GM21360 (cell line): Measurements from ENCODE around the gene B3GNT9.

ENCODE experiments used
- ATAC-seq: cut with Tn5 transposase; IDR thresholded peaks from one replicate; pipeline ENCODE4 v1.9.1; 2021; ENCODE audit warnings: mild to moderate bottlenecking, moderate library complexity; ENCODE audit not compliant: unreplicated experiment

The B3GNT9 gene

GRCh38 chr16:67115639-67116038, 35.2 kb downstream of the B3GNT9 start:
- ATAC-seq = no peak

- ATAC-seq = no peak
Measured at GRCh38 chr16:67114793-67115192, 36.0 kb downstream of the B3GNT9 start.

- ATAC-seq = no peak
Measured at GRCh38 chr16:67112591-67113399, 38.0 kb downstream of the B3GNT9 start.

- no peak for ATAC-seq
Measured at GRCh38 chr16:67111951-67112444, 38.8 kb downstream of the B3GNT9 start.

GRCh38 chr16:67109407-67110135, 41.2 kb downstream of the B3GNT9 start, which contains the start of gene PHAF1:
TSS of gene PHAF1 (plus strand) at chr16:67109941. CDS start at chr16:67110176, 235 bp downstream.
- peak; percentile 78 for ATAC-seq

- ATAC-seq = no peak
Measured at GRCh38 chr16:67108931-67109406, 41.8 kb downstream of the B3GNT9 start.

- no peak for ATAC-seq
Measured at GRCh38 chr16:67108489-67108888, 42.3 kb downstream of the B3GNT9 start.

GRCh38 chr16:67105881-67106280, 44.9 kb downstream of the B3GNT9 start:
- no peak for ATAC-seq

- no peak for ATAC-seq
Measured at GRCh38 chr16:67105246-67105645, 45.6 kb downstream of the B3GNT9 start.

- no peak for ATAC-seq
Measured at GRCh38 chr16:67104845-67105244, 46.0 kb downstream of the B3GNT9 start.

- no peak for ATAC-seq
Measured at GRCh38 chr16:67104061-67104460, 46.7 kb downstream of the B3GNT9 start.

- ATAC-seq = no peak
Measured at GRCh38 chr16:67101311-67102082, 49.3 kb downstream of the B3GNT9 start.

- no peak for ATAC-seq
Measured at GRCh38 chr16:67100569-67101310, 50.1 kb downstream of the B3GNT9 start.

- ATAC-seq = no peak
Measured at GRCh38 chr16:67098599-67098998, 52.2 kb downstream of the B3GNT9 start.
